22Rv1 (cell line): ENCODE data around the gene GPR61.

Experiments
- H3K27ac ChIP-seq: fragments of 450-650 bp; 2 replicates; pipeline ENCODE4 v1.5.1; 2017
- ZFX ChIP-seq: fragments of 450-650 bp; IDR thresholded peaks from 2 replicates; pipeline ENCODE4 v1.6.1; 2017; ENCODE audit warnings: antibody characterized with exemption, borderline replicate concordance
- TF ChIP-seq, protein P1 (sequence below): fragments of 450-650 bp; IDR thresholded peaks from 2 replicates; pipeline ENCODE4 v1.5.1; 2017; ENCODE audit warnings: mild to moderate bottlenecking

The GPR61 gene

DNA sequence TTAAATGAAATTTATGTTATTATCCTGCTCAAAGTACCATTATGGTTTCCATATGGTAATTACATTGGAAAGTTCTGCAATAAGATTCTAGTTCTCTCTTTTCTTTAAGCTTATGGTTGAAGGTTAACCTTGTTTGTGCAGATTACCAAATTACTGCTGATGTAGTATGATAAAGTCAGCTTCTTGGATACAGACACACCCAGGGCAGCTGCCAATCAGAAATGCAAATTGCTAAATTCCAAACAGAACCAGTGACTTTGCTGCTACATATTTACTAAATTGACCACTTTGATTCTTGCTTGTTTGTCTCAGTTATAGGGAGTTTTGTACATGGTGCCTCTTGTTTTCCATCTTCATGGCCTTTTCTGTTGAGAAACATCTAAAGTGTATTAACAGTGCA is 53.2 kb downstream of the GPR61 start:
- TF ChIP-seq, protein P1, sequence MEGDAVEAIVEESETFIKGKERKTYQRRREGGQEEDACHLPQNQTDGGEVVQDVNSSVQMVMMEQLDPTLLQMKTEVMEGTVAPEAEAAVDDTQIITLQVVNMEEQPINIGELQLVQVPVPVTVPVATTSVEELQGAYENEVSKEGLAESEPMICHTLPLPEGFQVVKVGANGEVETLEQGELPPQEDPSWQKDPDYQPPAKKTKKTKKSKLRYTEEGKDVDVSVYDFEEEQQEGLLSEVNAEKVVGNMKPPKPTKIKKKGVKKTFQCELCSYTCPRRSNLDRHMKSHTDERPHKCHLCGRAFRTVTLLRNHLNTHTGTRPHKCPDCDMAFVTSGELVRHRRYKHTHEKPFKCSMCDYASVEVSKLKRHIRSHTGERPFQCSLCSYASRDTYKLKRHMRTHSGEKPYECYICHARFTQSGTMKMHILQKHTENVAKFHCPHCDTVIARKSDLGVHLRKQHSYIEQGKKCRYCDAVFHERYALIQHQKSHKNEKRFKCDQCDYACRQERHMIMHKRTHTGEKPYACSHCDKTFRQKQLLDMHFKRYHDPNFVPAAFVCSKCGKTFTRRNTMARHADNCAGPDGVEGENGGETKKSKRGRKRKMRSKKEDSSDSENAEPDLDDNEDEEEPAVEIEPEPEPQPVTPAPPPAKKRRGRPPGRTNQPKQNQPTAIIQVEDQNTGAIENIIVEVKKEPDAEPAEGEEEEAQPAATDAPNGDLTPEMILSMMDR, result no peak
- no peak for TF ChIP-seq ZFX
- no peak overlapping the region for H3K27ac ChIP-seq

DNA sequence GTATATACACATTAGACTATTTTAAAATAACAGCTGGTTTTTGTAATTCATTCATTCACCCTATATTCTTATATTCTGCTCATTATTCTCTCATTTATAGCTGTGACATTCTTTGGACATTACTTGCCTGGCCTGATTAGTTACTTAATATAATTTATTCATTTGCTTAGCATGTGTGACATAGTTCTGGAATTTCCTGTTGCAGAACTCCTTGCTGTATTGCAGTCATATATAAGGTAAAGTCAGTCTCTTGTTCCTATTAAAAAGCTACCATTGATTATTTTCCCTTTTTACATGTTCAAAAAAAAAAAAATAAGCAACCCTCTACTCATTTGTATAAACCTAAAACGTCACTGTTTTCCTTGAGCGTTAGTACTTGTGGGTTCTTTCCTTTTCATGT is 55.9 kb downstream of the GPR61 start:
- no peak overlapping the region for H3K27ac ChIP-seq
- no peak for TF ChIP-seq ZFX
- TF ChIP-seq, protein P1, result no peak
